HL-60 (cell line): ENCODE measurements around the gene PARVB.

Source experiments
- DNase-seq, 2 experiments: peaks; one replicate each; pipeline ENCODE4 v3.0.0-alpha.2; 2010 to 2020; ENCODE audit warnings: low read depth in 1 of 2, low spot score in 1 of 2
- H3K27ac ChIP-seq: fragments of 250-450 bp; sonication (Bioruptor Pico); replicated peaks from 2 replicates; pipeline ENCODE4 v1.5.1; 2020; ENCODE audit warnings: mild to moderate bottlenecking, moderate library complexity
- H3K27me3 ChIP-seq: fragments of 250-450 bp; sonication (Bioruptor Pico); 2 replicates; pipeline ENCODE4 v1.5.1; 2021; ENCODE audit warnings: mild to moderate bottlenecking, moderate library complexity; ENCODE audit not compliant: insufficient read depth, poor library complexity, severe bottlenecking
- H3K4me3 ChIP-seq: replicated peaks from 2 replicates; pipeline ENCODE4 v1.5.1; 2011; ENCODE audit warnings: mild to moderate bottlenecking, control low read depth, low read length; ENCODE audit not compliant: insufficient read depth
- CTCF ChIP-seq: IDR thresholded peaks from one replicate; pipeline ENCODE4 v1.5.1; 2011; ENCODE audit warnings: low read length, control low read depth, inconsistent platforms; ENCODE audit not compliant: insufficient read depth
- GABPA ChIP-seq: IDR thresholded peaks from 2 replicates; pipeline ENCODE4 v1.6.1; 2012; ENCODE audit warnings: low read depth
- POLR2AphosphoS5 ChIP-seq: IDR thresholded peaks from 2 replicates; pipeline ENCODE4 v1.6.1; 2012; ENCODE audit warnings: low read depth
- SPI1 ChIP-seq: IDR thresholded peaks from 2 replicates; pipeline ENCODE4 v1.6.1; 2012; ENCODE audit warnings: low read depth, mild to moderate bottlenecking, borderline replicate concordance
- TF ChIP-seq, protein P1 (sequence below): IDR thresholded peaks from 2 replicates; pipeline ENCODE4 v1.6.1; 2012; ENCODE audit warnings: low read depth; ENCODE audit not compliant: insufficient replicate concordance

PARVB gene

DNA sequence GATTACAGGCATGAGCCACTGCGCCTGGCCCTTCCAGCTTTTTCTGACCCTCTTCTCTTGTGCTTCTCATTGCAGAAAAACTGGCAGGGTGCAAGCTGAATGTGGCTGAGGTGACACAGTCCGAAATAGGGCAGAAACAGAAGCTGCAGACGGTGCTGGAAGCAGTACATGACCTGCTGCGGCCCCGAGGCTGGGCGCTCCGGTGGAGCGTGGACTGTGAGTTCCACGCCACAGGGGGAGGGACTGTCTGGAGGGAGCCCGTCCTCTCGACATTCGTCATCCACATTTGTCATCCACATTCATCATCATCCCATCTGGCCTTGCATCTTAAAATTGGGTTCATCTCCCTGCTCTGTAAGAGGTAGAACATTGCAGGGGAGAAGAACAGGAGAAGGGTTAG, 107.3 kb downstream of the PARVB start:
- TF ChIP-seq SPI1 (no peak), GABPA (no peak), POLR2AphosphoS5 (no peak), CTCF (no peak)
- TF ChIP-seq, protein P1, sequence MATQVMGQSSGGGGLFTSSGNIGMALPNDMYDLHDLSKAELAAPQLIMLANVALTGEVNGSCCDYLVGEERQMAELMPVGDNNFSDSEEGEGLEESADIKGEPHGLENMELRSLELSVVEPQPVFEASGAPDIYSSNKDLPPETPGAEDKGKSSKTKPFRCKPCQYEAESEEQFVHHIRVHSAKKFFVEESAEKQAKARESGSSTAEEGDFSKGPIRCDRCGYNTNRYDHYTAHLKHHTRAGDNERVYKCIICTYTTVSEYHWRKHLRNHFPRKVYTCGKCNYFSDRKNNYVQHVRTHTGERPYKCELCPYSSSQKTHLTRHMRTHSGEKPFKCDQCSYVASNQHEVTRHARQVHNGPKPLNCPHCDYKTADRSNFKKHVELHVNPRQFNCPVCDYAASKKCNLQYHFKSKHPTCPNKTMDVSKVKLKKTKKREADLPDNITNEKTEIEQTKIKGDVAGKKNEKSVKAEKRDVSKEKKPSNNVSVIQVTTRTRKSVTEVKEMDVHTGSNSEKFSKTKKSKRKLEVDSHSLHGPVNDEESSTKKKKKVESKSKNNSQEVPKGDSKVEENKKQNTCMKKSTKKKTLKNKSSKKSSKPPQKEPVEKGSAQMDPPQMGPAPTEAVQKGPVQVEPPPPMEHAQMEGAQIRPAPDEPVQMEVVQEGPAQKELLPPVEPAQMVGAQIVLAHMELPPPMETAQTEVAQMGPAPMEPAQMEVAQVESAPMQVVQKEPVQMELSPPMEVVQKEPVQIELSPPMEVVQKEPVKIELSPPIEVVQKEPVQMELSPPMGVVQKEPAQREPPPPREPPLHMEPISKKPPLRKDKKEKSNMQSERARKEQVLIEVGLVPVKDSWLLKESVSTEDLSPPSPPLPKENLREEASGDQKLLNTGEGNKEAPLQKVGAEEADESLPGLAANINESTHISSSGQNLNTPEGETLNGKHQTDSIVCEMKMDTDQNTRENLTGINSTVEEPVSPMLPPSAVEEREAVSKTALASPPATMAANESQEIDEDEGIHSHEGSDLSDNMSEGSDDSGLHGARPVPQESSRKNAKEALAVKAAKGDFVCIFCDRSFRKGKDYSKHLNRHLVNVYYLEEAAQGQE: no peak
- Histone ChIP-seq H3K4me3 (no peak overlapping the region), H3K27ac (no peak overlapping the region), H3K27me3 (no peaks in the 10 kb centered on the region)
- DNase-seq: no peak

- H3K27me3 ChIP-seq: no peaks in the 10 kb centered on the region
- H3K4me3 ChIP-seq: no peak overlapping the region
- DNase-seq: no peak
- TF ChIP-seq GABPA: no peak
- TF ChIP-seq CTCF: no peak
- no peak for TF ChIP-seq POLR2AphosphoS5
- TF ChIP-seq, protein P1: no peak
- TF ChIP-seq SPI1: no peak
- H3K27ac ChIP-seq: no peak overlapping the region
Observed at GRCh38 chr22:44131989-44132685, 108.0 kb downstream of the PARVB start.

- Histone ChIP-seq H3K4me3 (no peak overlapping the region), H3K27me3 (no peaks in the 10 kb centered on the region), H3K27ac (no peak overlapping the region)
- DNase-seq: no peak
- TF ChIP-seq SPI1: no peak
- TF ChIP-seq GABPA: no peak
- TF ChIP-seq, protein P1: no peak
- TF ChIP-seq POLR2AphosphoS5: no peak
- no peak for TF ChIP-seq CTCF
Observed at GRCh38 chr22:44132724-44133123, 108.6 kb downstream of the PARVB start.
